DMS153 treated with DMSO at 0.1 percent for 48 hours (cell line): ENCODE data around the gene VEGFD.

Experiments
- DNase-seq: peaks from one replicate; lab custom pipeline; 2025; ENCODE audit not compliant: unreplicated experiment; lab: John Stamatoyannopoulos, UW

VEGFD gene

DNA sequence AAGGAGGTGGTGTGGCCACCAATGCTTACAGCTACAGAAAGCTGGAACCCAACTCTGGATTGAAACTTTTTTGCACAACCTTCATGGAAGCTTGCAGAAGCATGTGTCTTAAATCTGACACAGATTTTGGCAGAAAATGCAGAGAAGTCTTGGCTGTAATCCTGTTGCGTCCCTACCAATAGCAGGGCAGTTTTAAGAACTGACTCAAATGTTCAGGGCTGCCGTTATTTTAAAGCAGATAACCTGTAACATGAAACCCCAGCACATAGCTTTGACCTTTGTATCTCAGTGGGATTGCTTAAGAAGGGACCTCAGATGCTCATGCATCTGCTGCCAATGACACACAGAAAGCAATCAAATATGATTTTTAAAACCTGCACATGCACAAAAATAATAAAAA is at the start of gene VEGFD:
TSS of gene VEGFD (minus strand) at position 110 of the 400 bp plus-strand sequence. CDS start 467 bp downstream, outside the sequence.
- DNase-seq, result no peak

DNA sequence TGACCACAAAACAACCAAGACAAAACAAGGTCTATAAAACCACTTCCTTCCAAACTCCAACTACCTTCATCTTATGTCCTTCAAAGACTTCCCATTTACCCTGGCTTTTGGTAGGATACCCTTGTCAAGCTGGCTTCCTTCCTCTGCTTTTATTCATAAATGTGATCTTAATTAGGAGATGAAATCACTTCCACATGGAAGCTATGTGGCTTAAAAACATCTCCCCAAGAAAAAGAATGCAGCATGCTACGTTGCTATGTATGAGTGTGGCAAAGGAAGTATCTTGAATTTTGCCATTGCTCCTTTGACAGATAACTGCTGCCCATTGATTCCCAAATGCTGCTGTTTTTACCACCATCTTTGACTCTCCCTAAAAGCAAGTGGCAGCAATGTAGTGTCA is 46.4 kb upstream of the VEGFD start:
- no peak for DNase-seq

GRCh38 chrX:15430076-15430475 is 45.9 kb upstream of the VEGFD start:
- DNase-seq, result no peak

GRCh38 chrX:15425024-15425423 is 40.8 kb upstream of the VEGFD start:
- DNase-seq, result no peak

GRCh38 chrX:15418707-15419181 is 34.5 kb upstream of the VEGFD start:
- no peak for DNase-seq

- DNase-seq, result no peak
Measured at GRCh38 chrX:15418041-15418706, 34.0 kb upstream of the VEGFD start.

GRCh38 chrX:15416133-15416993 is 32.1 kb upstream of the VEGFD start:
- no peak for DNase-seq

GRCh38 chrX:15413101-15413500 is 28.9 kb upstream of the VEGFD start:
- DNase-seq, result no peak

DNA sequence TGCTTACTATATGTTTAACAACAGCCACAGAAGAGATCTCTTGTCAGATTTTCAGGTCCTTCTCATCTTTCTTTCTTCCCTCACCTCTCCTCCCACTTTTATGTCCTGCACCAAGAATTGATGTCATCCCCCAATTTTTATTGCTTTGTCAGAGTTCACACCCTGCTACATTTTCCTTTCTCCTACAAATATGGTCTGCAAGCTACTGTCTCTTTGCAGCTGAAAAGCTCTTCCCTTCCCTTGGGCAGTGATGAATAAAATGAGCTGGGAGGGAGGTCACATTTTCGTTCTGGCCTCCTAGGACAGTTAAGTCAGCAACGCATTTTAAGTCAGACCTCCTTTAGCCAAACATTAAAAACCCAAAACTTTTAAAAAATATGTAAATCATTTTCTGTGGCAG is 26.7 kb upstream of the VEGFD start:
- no peak for DNase-seq

DNA sequence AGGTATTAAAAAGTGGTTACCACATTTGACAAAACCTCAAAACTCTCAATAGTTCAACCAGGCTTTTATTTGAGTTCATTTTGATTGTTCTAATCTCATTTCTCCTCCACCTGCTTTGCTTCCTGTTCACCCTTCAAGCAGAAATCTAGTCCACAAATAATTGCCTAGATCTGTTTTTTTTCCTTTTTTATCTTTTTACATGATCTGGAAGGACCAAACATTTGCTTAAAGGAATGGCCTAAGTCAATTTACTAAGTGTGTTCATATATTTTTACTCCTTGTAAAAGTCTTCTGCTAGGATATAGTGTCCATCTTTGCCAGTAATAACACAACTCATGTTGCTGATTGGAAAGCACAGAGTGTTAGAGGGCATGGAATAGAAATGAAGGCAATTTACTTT is 26.2 kb upstream of the VEGFD start:
- no peak for DNase-seq

DNA sequence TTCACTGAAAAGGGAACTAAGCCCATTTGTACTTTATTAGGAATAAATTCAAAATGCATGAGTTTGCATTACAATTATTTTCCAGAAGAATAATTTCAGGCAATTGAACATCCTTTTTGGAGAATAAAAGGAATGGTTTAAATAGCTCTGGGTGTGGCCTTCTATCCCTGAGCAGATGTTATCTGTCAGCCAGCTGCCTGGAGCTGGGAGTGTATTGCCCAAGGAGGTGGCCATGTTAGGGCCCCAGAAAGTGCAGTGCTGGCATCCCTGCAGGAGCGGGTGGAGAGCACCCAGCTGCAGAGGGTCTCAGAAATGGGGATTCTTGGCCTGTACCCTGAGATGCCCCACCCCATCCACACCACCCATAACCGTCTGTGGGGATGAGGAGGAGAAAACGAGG is 21.6 kb upstream of the VEGFD start:
- DNase-seq, result no peak

GRCh38 chrX:15404401-15405096 is 20.3 kb upstream of the VEGFD start:
- no peak for DNase-seq

DNA sequence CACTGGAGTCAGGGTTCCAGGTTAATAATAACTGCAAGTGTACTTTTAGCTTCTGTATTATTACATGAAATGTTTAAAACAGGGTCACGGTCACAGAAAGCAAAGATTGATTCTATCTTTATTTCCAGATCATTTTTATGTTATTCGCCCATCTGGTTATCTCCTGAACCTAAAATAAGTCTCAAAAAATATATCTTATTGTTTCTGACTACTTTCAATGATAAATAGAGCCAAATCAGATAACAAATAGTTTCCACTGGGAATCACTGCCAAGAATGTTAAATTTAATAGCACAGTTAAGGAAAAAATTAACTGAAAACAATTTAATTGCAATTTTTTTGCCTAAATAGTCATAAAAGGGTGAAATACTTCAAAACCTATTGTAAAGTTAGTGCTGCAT is 17.2 kb upstream of the VEGFD start:
- DNase-seq, result no peak

GRCh38 chrX:15399962-15400391 is 15.8 kb upstream of the VEGFD start:
- no peak for DNase-seq

DNA sequence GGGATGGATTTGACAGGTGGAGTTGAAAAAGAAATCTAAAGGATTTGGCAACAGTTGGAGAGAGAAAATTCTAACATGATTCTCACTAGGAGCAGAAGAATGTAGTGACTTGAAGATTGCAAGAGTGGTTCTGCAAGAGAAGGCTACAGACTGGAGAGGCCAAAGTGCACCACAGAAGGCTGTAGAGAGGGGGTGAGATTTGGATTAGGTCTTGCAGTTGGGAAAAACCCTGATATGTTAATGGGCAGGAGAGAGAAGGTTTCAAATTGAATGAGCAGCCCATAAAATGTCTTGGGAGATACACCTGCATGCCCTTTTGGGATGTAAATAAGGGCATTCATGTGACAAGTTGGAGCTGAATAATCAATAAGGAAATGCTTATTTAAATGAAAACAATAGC is 14.7 kb upstream of the VEGFD start:
- no peak for DNase-seq

DNA sequence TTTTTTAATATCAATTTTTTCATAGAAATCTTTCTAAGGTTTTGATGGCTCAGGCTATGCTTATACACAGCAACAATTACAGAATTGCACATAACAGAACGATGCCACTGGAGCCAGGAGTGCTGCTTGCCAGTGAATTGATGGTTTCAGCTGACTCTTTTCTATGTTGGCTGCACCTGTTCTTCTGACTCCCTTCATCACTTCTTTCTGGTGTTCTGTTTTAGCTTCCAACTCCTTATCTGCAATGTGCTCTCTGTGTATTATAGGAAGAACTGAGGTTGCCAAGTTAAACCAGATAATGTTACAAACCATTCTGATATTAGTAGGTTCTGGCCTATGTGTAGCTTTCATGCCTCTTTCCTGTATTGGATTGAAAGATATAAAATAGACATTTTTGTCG is 11.6 kb upstream of the VEGFD start:
- no peak for DNase-seq

DNA sequence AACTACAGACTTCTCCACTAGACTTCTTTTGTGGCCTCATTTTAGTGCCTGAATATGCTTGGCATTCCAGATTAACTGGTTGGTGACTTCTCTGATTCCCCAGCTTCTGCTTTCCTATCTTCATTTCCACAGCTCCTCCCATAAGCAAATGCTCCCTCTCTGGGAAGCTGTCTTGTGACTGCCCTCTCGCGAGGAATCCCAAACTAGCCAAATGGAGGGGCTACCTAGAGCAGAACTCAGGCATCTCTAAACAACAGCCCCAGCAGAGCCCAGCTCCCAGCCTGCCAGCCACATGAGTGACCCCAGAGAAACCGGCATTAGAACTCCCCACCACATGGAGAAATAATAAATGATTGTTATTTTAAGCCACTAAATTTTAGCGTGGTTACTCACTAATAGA is 7.6 kb upstream of the VEGFD start:
- no peak for DNase-seq

DNA sequence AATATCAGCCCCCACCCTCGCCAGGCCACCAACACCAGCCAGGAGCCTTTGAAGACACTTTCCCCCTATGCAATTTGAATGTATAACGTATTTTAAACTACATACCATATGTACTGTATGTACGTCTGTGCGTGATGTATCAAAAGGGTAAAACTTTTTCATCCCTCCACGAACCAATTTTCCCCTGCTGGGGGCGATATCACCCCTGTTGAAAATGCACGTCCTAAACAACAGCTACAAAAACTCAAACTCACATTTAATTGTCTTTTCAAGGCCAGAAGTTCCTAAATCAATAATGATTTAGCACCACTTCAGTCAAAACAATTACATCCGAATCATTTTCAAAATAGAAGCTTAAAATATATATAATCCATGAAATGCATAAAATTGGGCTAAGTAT is 1.4 kb downstream of the VEGFD start:
- DNase-seq, result no peak

GRCh38 chrX:15376956-15377355 is 7.3 kb downstream of the VEGFD start:
- no peak for DNase-seq

GRCh38 chrX:15373976-15374375 is 10.2 kb downstream of the VEGFD start:
- no peak for DNase-seq

DNA sequence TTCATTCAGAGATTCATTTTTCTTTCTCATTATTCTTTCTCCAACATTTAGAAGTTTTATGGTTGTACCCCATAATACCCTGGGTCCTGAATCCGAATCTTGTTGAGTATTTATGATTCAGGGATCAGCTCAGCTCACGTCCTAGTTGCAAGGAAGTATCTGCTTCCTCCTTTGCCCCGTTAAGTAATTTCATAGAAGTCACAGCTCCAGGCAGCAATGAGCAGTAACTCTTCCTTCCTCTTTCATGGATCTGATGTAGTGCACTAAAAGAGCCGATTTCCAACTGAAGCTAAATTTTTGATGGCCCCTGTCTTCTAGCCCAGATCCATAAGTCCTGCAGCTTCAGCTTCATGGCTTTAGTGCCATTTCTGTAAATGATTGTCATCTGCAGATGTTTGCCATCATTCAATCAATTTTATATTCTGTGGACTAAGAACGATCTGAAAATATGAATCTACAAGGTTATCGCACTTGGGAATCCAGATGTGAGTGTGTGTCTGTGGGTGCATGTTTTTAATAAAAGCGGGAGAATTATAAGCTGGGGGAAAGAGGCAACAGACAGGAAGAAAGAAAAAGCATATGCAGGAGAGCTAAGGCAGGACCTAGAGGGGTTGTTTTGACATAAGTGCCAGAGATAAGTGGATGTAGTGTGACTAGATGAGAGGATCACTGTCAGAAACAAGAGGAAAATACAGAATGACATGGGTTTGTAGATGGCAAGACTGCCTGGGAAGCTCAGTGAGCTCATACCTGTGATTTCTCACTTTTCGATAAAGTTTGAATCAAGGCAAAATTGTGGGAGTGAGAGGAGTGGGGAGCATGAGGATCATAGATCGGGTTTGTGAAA is 17.5 kb downstream of the VEGFD start:
- DNase-seq, result no peak
